Daoy (cell line): ENCODE results near the gene LIN54. TPM values are rescaled to one million over a fixed set of nuclear protein-coding genes. Genes with fewer than 3 reads are reported as not detected.
"Not testable (repeated sequence)": the region's sequence is repeated elsewhere in the genome, so short reads cannot be mapped to it uniquely, and the experiment has no call there.

Experiments used
- DNase-seq: peaks from one replicate; pipeline ENCODE4 v3.0.0-alpha.2; 2015; ENCODE audit warnings: low read depth
- total RNA-seq: library from RNA; depleted of rRNA; stranded (reverse); fragments of >200 nt; shearing (Covaris generic); gene quantifications from 2 replicates; pipeline ENCODE4 v1.2.3, GENCODE V29; 2014

LIN54 gene
- total RNA-seq, 1 experiment from 2014 or later, result 12.7 TPM

DNA sequence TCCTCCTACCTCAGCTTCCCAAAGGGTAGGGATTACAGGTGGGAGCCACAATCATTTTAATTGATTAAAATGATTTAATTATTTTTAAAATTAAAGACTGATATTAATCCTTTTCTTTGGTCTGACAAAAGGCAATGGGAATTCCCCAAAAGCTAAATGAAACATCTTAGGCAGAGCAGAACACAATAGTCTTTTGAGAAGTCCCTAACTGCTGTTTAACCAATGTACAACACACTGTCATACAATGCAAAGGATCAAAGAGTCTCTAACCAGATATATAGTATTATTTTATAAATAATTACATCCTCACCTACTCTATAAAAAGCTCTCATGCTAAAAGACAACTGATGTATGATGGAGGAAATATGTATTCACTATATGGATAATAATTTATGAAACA, 63.1 kb downstream of the LIN54 start:
- DNase-seq, result no peak

DNA sequence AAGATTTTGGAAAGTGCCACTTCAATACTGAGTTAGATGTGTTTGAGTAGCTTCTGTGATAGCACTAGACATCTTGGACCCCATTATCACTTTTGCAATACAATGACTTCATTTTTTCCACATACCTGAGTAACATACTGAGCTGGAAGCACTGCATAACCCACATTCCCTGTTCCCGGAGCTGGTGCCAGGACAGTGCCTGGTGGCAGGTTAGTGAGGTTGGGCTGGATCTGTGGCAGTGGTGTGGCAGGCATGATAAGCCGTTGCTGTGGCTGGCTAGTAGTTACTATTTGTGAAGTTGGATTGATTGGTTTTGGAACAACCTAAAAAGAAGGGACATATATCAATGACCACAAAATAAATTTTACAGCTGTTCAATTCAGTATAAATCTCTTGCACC, 71.2 kb downstream of the LIN54 start:
- DNase-seq, result no peak

DNA sequence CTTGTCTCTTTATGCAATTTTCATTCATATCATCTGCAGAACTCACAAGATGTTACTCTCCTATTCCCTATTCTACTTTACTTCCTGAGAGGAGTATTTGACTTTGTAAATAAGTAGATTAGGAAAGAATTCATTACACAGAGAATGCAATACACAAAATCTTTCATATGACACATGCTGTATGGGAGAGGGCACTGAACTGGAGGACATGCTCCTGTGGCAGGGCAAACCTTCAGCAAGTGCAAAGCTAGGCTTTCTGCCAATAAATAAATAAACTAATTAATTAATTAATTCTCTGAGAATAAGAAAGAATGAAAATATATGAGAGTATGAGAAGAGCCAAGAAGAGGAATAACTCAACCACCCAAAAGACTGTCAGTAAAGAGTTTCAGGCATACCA, 76.2 kb downstream of the LIN54 start:
- no peak for DNase-seq

DNA sequence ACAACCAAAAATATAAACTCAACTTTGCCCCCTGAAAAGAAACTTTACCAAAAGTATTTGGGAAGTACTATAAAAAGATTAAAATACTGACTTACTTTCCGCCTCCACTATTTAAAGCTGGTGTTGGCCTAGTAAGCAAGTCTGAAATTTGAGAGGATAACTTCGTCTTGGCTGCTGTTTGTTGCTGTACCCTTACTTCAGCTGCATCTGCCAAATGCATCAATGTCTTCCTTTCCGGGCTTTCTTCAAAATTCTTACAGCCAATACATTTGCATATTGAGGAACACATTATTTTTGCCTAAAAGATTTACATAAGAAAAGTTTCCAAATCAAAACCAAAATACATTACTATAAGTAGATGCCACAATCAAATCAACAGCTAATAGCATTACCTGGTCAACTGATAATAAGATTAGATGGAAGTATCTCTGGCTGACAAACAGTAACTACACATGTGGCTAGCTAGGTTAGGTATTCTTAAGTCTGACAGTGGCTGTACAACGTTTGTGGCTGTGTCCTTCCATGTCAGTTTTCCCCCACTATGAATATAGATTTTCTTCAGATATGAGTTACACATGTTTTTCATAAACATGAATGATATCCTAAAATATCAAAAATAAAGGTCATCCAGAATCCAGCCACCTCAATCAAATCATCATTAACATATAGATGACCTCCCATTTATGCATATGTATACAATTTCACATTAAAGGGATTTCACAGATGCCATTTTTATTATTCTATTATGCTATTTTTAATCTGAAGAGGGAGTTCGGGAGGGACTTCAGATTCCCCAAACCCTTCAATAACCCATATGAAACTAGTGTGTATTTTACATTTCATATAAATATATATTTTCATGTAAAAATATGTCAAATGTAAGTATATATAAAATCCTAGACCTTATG, 79.5 kb downstream of the LIN54 start:
- DNase-seq, result no peak

DNA sequence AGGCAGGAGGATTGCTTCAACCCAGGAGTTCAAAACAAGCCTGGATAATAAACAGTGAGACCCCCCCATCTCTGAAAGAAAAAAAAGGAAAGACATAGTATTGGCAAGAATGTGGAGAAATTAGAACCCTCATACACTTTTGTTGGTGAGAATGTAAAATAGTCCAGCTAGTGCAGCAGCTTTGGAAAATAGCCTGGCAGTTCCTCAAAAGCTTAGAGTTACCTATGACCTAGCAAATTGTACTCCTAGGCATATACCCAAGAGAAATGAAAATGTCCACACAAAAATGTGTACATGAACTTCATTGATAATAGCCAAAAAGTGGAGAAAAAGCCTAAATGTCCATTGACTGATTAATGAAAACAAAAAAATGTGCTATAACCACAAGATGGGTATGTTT, 88.8 kb downstream of the LIN54 start:
- DNase-seq, result no peak

DNA sequence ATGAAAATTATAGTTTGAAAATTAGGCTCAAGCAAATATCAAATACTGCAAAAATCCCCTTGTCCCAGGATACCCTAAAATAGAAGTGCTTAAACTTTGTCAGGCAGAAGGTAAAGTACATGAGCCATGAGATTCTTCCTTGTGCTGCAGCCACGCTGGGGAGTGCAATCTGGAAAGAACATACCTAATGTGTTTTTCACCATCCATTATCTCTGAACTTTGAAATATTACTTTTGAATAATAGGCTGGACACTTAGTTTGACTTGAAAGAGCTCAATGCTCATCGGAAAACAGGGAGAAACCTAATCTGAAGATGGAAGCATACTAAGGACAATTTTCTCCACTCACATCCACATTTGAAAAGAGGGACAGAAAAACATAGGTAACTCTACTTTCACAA, 91.2 kb downstream of the LIN54 start:
- no peak for DNase-seq

DNA sequence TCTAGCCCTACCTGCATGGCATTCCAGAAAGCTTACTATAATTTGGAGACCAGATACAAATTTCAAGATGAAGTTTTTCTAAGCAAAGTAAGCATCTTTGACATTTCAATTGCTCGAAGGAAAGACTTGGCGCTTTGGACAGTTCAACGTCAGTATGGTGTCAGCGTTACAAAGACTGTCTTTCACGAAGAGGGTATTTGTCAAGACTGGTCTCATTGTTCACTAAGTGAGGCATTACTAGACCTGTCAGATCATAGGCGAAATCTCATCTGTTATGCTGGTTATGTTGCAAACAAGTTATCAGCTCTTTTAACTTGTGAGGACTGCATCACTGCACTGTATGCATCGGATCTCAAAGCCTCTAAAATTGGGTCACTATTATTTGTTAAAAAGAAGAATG, 92.5 kb downstream of the LIN54 start:
- DNase-seq, result no peak

DNA sequence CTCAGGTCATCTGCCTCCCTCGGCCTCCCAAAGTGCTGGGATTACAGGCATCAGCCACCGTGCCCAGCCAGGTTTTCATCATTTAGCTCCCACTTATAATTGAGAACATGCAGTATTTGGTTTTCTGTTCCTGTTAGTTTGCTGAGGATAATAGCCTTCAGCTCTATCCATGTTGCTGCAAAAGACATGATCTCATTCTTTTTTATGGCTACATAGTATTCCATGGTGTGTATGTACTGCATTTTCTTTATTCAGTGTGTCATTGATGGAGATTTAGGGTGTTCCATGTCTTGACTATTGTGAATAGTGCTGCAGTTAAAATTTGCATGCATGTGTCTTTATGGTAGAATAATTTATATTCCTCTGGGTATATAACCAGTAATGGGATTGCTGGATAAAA, 96.7 kb downstream of the LIN54 start:
- not testable (repeated sequence) for DNase-seq

DNA sequence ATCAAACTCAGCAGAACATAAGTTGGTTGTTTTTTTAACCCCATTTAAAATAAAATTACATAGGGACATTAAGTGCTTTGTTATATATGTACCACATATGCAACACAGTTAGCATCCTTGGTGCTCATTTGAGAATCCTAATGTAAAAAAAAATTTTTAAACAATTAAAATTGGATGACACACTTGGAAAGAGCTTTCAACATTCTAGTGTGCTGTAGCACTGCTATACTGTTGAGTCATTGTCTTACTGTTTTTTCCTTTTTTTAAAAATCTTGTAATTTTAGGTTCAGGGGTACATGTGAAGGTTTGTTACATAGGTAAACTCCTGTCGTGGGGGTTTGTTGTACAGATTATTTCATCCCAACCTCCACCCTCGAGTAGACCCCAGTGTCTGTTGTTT, 97.3 kb downstream of the LIN54 start:
- DNase-seq, result no peak

DNA sequence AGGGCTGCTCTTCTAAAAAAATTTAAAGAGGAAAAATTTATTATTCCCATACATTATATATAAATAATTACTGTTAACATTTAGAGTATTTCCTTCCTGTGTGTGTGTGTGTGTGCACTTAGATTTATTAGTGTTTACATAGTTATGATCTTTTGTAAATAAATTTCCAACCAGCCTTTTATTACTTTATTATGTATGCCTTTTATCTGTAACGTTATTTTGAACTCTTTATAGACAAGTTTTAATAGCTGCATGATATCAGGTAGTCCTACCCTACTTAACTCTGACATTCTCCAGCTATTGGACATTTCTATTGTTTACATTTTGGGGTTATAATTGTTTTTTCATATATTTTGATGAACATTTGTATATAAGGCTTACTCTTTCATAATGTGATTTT, 101.3 kb downstream of the LIN54 start:
- no peak for DNase-seq

DNA sequence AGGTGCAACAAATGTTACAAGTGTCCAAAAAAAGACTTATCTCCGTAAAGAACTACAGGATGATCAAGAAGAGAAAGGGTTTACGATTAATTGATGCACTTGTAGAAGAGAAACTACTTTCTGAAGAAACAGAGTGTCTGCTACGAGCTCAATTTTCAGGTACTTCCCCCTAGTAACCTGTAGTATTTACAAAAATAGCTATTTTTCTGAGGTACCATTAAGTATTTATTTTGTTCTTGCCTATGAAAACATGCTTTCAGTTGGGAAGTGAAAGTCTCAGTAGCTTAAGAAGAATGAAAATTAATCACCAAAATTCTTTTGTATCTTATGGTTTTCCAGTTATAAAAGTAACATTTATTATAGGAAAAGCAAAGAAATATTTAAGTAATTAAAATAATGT, 104.2 kb downstream of the LIN54 start:
- DNase-seq, result no peak

DNA sequence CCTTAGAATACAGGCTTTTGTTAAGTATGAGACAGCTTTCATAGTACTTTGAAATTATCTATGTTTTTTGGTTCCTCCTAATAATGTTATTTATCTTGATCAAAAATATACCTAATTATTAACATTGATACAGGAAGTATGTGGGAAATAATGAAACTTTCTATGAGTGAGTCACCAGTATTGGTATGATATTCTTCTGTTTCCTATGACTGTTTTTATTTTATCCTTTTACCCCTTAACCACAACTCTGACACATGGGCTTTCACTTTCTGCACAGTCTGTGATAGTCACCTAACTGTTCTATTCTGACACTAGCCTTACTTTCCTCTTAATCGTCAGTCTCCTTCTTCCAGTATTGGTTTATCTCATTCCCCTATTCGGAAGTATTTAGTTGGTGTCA, 105.4 kb downstream of the LIN54 start:
- peak; percentile 21 for DNase-seq

DNA sequence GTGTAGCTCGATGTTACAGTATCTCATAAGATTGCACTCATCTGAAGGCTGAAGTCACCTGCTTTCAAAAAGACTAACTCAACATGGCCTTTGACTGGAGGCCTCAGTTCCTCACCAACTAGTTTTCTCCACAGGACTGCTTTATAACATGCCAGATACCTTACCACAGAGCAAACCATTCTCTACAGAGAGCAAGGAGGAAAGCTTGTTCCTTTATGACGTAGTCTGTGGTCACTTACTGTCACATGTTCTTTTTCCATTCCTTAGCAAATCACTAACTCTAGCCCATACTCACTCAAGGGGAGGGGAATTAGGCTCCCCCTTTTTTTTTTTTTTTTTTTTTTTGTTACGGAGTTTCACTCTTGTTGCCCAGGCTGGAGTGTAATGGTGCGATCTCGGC, 106.9 kb downstream of the LIN54 start:
- no peak for DNase-seq

DNA sequence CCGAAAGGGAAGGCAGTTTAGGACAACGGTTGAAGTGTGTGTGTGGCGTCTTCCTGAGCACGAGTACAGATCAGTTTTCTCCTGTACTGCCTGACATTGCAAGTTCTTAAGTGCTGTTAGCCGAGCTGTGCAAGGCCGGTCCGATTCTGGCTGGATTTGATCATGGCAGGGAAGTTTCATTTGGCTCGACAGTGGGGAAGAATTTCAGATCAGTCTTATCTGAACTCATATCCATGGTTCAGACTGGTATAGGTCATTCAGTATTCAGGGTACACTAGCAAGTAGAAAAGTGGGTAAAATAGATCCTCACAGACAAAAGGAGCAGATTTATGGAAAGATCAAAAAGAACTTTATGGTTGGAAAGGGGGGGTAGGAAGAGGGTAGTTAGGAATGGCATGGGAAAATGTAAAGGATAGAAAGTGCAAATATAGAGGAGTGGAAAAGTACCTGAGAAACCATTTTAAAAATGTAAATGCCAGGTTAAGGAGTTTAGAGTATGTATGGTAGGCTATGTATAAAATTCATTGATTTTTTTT, 109.4 kb downstream of the LIN54 start:
- no peak for DNase-seq

DNA sequence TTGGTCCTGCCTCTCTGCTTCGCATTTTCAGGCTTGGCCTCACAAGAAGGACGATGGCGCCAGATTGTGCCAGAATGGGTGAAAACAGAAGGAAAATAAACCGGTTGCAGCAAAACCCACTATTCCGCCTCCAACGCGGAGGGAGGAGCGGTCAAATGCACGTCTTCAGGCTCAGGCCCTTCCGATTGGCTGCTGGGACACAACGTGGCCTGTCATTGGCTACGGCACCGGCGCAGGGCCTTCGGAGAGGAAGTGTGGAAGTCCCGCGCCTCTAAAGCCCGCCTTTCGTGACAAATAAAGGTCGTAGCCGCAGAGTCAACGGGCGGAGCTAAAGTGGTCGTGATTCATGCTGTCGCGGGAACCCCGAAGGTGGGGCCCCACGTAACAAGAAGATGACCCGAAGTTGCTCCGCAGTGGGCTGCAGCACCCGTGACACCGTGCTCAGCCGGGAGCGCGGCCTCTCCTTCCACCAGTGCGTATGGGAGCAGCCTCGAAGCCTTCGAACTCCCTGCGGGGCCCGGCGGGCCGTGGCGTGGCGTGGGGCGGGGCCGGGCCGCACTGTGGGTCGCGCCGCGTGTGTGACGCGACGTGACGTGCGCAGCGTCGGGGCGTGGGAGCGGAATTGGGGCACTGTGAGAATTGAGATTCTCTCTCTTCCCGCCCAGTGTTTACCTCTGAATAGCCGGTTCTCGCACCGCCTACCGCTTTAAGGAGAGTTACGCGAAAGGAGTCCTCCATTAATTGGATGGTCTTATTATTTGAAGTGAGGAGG, 110.0 kb downstream of the LIN54 start, which contains the start of gene THAP9:
THAP9 (plus strand) TSS at position 325 of the 772 bp plus-strand sequence; CDS start at position 393, 68 bp downstream.
- DNase-seq, result peak; percentile 97

DNA sequence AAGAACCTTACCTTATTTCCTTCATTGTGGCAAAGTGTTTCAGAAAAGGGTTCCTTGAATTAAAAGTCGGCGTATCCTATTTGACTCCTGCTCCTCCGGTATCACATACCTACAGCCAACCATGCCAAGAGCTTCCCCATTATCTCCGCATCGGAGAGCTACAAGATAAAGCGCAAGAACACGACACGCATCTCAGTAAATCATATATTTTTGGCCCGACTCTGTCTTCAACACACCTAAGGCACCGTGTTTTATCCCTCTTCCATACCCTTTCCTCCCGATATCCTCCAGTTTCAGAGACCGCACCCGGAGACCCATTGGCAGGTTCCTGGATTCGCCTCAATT, 110.6 kb downstream of the LIN54 start:
- DNase-seq, result no peak

DNA sequence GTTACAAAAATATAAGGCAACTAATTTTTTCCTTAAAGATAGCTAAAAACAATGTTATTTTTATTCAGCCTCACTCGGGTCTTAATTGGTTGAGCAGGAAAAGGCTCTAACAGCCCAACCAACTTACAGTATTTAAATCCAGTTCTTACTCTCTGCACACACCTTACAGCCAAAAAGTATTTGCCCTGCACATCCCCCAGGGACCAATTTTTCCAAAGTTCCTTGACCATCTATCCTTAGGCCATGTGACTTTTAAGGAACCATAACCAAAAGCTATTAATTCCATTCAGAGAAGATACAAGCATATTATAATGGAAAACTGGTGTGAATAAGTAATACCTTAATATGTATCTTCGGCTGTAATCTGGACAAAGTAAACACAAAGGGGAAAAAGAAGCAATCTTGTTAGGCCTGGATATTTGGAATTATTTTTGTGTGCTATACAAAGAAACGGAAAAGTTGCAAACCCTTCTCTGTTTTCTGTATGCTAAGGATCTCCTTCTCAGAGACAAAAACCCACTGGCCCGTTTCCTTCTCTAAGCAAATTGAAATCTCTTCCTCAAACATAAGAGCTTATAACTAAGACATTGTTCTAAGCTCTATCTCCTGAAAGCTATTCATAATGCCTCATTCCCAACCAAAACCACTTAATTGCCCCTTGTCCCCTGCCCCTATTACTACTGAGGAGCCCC, 111.1 kb downstream of the LIN54 start:
- DNase-seq, result no peak

DNA sequence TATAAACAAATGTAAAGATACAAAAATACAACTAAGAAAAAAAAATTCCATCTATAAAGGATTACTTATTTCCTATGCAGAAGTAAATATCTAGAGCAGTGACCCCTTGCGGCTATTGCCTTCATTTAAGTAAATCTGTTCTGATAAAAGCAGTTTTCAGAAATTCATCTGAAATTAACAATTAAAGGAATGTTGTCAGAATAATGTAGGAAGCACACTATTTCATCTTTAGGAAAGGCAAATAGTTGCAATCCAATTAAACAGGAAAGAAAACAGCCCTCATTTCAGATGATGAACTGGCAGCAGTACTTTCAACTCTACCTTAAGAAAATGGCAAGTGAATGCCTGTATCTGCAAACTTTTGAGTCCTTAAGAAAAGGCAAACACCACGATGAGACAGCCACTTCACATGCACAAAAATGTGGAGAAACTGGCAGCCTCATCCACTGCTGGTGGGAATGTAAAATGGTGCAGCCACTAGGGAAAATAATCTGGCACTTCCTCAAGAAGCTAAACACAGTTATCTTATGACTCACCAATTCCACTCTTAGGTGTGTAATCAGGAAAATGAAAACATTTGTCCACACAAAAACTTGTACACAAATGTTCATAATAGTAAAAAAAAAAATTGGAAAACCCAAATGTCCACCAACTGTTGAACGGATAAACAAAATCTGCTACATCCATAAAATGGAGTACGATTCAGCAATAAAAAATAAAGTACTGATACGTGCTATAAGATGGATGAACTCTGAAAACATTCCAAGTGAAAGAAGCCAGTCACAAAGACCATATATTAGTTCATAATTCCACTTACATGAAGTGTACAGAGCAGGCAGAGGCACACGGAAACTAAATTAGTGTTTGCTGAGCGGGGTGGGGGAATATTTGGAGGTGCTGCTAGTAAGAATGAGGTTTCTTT, 112.0 kb downstream of the LIN54 start:
- peak; percentile 41 for DNase-seq

DNA sequence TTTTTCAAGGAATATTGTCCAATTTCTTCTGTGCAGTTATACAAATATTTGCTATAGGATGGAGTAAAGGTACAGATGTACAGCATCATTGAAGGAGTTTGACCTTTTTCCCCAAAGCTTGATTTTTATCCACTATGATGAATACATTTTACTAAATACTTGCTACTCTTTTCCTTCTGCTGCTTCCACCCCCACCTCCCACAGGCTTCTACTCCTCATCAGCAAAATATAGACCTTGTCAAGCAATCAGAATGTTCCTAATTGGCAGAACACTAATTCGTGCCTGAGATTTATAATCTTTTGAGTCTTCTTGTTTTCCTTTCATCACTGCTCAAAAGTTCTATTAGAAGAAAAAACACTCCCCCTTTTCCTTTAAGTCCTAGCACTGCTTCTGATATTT, 113.9 kb downstream of the LIN54 start:
- no peak for DNase-seq

DNA sequence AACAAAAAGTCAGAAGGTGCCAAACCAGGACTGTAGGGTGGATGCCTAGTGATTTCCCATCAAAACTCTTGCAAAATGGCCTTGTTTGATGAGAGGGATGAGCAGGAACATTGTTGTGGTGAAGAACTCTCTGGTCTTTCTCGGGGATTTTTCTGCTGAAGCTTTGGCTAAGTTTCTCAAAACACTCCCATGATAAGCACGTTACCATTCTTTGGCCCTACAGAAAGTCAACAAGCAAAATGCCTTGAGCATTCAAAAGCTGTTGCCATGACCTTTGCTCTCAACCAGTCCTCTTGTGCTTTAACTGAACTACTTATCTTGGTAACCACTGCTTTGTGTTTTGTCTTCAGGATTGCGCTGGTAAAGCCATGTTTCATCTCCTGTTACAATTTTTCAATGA, 116.7 kb downstream of the LIN54 start:
- DNase-seq, result no peak

DNA sequence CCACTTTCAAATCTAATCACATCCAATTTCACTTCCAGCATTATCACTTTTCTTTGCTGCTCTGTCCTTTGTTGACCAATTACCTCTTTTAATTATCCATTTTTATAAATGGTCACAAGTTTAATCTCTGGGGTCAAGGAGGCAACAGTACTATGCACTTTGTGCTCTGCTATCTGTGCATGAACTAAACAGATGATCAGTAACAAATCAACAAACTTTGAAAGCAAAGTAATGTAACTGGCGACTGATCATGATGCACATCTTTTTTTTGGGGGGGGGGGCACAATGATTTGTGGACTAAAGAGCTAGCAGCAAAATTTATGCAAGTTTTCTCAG, 118.2 kb downstream of the LIN54 start:
- DNase-seq, result no peak
